PC-9 (cell line): Measurements from ENCODE around the gene GAD1.

ENCODE experiments used
- EZH2 ChIP-seq: fragments of 200-600 bp; sonication (generic); IDR thresholded peaks from 2 replicates; pipeline ENCODE4 v1.8.0; 2017; ENCODE audit warnings: antibody characterized with exemption, low read depth
- TF ChIP-seq, protein P1 (sequence below): fragments of 200-600 bp; sonication (generic); conservative IDR thresholded peaks from 2 replicates; pipeline ENCODE4 v1.6.1; 2017; ENCODE audit warnings: mixed run types, antibody characterized with exemption, mild to moderate bottlenecking, moderate library complexity

DNA sequence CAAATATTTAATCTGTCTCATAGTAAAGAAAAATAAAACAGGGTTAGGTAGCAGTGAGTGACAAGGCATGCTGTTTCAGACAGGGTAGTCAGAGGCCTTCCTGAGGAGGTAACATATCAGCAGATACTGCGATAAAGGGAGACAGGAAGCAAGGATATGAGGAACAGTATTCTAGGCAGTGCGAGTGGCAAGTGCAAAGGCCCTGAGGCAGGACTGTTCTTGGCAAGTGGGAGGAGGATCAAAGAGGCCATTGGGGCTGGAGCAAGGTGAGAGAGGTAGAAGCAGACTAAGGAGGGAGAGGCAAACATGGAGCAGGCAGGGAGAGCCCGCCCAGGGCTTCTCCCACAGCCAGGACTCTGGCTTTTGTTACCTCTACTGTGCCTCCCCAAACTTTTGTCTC lies 33.6 kb downstream of the GAD1 start:
- TF ChIP-seq, protein P1, sequence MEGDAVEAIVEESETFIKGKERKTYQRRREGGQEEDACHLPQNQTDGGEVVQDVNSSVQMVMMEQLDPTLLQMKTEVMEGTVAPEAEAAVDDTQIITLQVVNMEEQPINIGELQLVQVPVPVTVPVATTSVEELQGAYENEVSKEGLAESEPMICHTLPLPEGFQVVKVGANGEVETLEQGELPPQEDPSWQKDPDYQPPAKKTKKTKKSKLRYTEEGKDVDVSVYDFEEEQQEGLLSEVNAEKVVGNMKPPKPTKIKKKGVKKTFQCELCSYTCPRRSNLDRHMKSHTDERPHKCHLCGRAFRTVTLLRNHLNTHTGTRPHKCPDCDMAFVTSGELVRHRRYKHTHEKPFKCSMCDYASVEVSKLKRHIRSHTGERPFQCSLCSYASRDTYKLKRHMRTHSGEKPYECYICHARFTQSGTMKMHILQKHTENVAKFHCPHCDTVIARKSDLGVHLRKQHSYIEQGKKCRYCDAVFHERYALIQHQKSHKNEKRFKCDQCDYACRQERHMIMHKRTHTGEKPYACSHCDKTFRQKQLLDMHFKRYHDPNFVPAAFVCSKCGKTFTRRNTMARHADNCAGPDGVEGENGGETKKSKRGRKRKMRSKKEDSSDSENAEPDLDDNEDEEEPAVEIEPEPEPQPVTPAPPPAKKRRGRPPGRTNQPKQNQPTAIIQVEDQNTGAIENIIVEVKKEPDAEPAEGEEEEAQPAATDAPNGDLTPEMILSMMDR: no peak
- no peak for TF ChIP-seq EZH2
